Activated naive CD8-positive, alpha-beta T cell treated with anti-CD3 and anti-CD28 coated beads, Interleukin-2, amount 50 U/mL, for 24 hours (primary cell): Measurements from ENCODE around the gene IDUA.

ENCODE experiments used
- ATAC-seq: fragments of 150-1000 bp; cut with Tn5 transposase; one replicate; pipeline ENCODE4 v1.10.0; 2021
- DNase-seq: peaks from one replicate; pipeline ENCODE4 v3.0.0; 2021
- H3K27ac Mint-ChIP-seq: one replicate; pipeline ENCODE4 v1.8.0; 2021; ENCODE audit warnings: mild to moderate bottlenecking, mixed read lengths
- H3K27me3 Mint-ChIP-seq: one replicate; pipeline ENCODE4 v1.8.0; 2021; ENCODE audit warnings: mixed read lengths
- H3K36me3 Mint-ChIP-seq: one replicate; pipeline ENCODE4 v1.8.0; 2021; ENCODE audit warnings: low read depth, mixed read lengths
- H3K4me1 Mint-ChIP-seq: one replicate; pipeline ENCODE4 v1.8.0; 2021; ENCODE audit warnings: mixed read lengths
- H3K4me3 Mint-ChIP-seq: one replicate; pipeline ENCODE4 v1.8.0; 2021; ENCODE audit warnings: mild to moderate bottlenecking, moderate library complexity, mixed read lengths
- H3K9me3 Mint-ChIP-seq: one replicate; pipeline ENCODE4 v1.8.0; 2021; ENCODE audit warnings: mixed read lengths

IDUA gene

GRCh38 chr4:1004557-1005485 lies 18.0 kb downstream of the IDUA start:
- Mint-ChIP-seq H3K4me3 (no peak overlapping the region), H3K36me3 (no peaks in the 10 kb centered on the region), H3K4me1 (peaks cover 4% of the 10 kb centered on the region), H3K27me3 (peaks cover 53% of the 10 kb centered on the region), H3K9me3 (no peaks in the 10 kb centered on the region), H3K27ac (no peak overlapping the region)
- DNase-seq (no peak), ATAC-seq (no peak)

- no peak overlapping the region for H3K27ac Mint-ChIP-seq
- ATAC-seq (no peak), DNase-seq (no peak)
- H3K4me1 Mint-ChIP-seq: peaks cover 9% of the 10 kb centered on the region
- H3K4me3 Mint-ChIP-seq: no peak overlapping the region
- H3K27me3 Mint-ChIP-seq: peaks cover 49% of the 10 kb centered on the region
- no peaks in the 10 kb centered on the region for H3K36me3 Mint-ChIP-seq
- H3K9me3 Mint-ChIP-seq: no peaks in the 10 kb centered on the region
Observed at GRCh38 chr4:1006856-1007255, 20.0 kb downstream of the IDUA start.

GRCh38 chr4:1008840-1009541 lies 22.1 kb downstream of the IDUA start:
- no peak overlapping the region for H3K27ac Mint-ChIP-seq

GRCh38 chr4:1009542-1010394 lies 22.9 kb downstream of the IDUA start:
- peak overlapping the region; percentile 61 for H3K4me3 Mint-ChIP-seq
- no peaks in the 10 kb centered on the region for H3K36me3 Mint-ChIP-seq
- peaks cover 36% of the 10 kb centered on the region for H3K27me3 Mint-ChIP-seq
- H3K4me1 Mint-ChIP-seq: peaks cover 9% of the 10 kb centered on the region
- peak; percentile 29 for ATAC-seq
- H3K9me3 Mint-ChIP-seq: no peaks in the 10 kb centered on the region
- no peak overlapping the region for H3K27ac Mint-ChIP-seq
- peak; percentile 77 for DNase-seq

More at GRCh38 chr4:1008840-1009541, 22.1 kb downstream of the IDUA start:
- peak; percentile 29 for DNase-seq
- Mint-ChIP-seq H3K36me3 (no peaks in the 10 kb centered on the region), H3K9me3 (no peaks in the 10 kb centered on the region), H3K27me3 (peaks cover 40% of the 10 kb centered on the region), H3K4me1 (peaks cover 9% of the 10 kb centered on the region), H3K4me3 (peak overlapping the region; percentile 66)
- ATAC-seq: no peak

- ATAC-seq: peak; percentile 63
- H3K36me3 Mint-ChIP-seq: no peaks in the 10 kb centered on the region
- no peaks in the 10 kb centered on the region for H3K9me3 Mint-ChIP-seq
- H3K27ac Mint-ChIP-seq: peak overlapping the region; percentile 66
- H3K27me3 Mint-ChIP-seq: peaks cover 33% of the 10 kb centered on the region
- peak; percentile 73 for DNase-seq
- H3K4me1 Mint-ChIP-seq: peaks cover 9% of the 10 kb centered on the region
- H3K4me3 Mint-ChIP-seq: peak overlapping the region; percentile 71
Observed at GRCh38 chr4:1010395-1011021, 23.7 kb downstream of the IDUA start.

GRCh38 chr4:1011022-1011665 lies 24.3 kb downstream of the IDUA start, which contains the start of gene FGFRL1:
Gene FGFRL1 (plus strand): TSS chr4:1011626. CDS start chr4:1012486, 860 bp downstream.
- Mint-ChIP-seq H3K27me3 (peaks cover 30% of the 10 kb centered on the region), H3K36me3 (no peaks in the 10 kb centered on the region), H3K9me3 (no peaks in the 10 kb centered on the region), H3K4me3 (peak within 1 kb of the TSS; percentile 71), H3K27ac (peak within 1 kb of the TSS; percentile 66), H3K4me1 (peaks cover 9% of the 10 kb centered on the region)
- DNase-seq (peak; percentile 96), ATAC-seq (peak; percentile 47)

- no peak overlapping the region for H3K4me3 Mint-ChIP-seq
- DNase-seq: no peak
- H3K36me3 Mint-ChIP-seq: no peaks in the 10 kb centered on the region
- H3K27me3 Mint-ChIP-seq: peaks cover 26% of the 10 kb centered on the region
- peaks cover 9% of the 10 kb centered on the region for H3K4me1 Mint-ChIP-seq
- H3K9me3 Mint-ChIP-seq: no peaks in the 10 kb centered on the region
- no peak overlapping the region for H3K27ac Mint-ChIP-seq
- no peak for ATAC-seq
Observed at GRCh38 chr4:1011666-1012033, 24.8 kb downstream of the IDUA start.

- no peaks in the 10 kb centered on the region for H3K9me3 Mint-ChIP-seq
- H3K27ac Mint-ChIP-seq: no peak overlapping the region
- H3K27me3 Mint-ChIP-seq: peaks cover 20% of the 10 kb centered on the region
- peak overlapping the region; percentile 40 for H3K4me3 Mint-ChIP-seq
- H3K36me3 Mint-ChIP-seq: no peaks in the 10 kb centered on the region
- H3K4me1 Mint-ChIP-seq: peaks cover 9% of the 10 kb centered on the region
- no peak for ATAC-seq
- DNase-seq: peak; percentile 35
Observed at GRCh38 chr4:1012034-1012739, 25.3 kb downstream of the IDUA start.

- H3K4me3 Mint-ChIP-seq: no peak overlapping the region
- no peak overlapping the region for H3K27ac Mint-ChIP-seq
- DNase-seq (no peak), ATAC-seq (no peak)
- H3K4me1 Mint-ChIP-seq: peaks cover 9% of the 10 kb centered on the region
- no peaks in the 10 kb centered on the region for H3K9me3 Mint-ChIP-seq
- peaks cover 9% of the 10 kb centered on the region for H3K27me3 Mint-ChIP-seq
- H3K36me3 Mint-ChIP-seq: no peaks in the 10 kb centered on the region
Observed at GRCh38 chr4:1013225-1014073, 26.6 kb downstream of the IDUA start.

- no peak for ATAC-seq
- no peaks in the 10 kb centered on the region for H3K9me3 Mint-ChIP-seq
Observed at GRCh38 chr4:1014291-1015167, 27.7 kb downstream of the IDUA start.

GRCh38 chr4:1015179-1015578 lies 28.3 kb downstream of the IDUA start:
- no peak overlapping the region for H3K27ac Mint-ChIP-seq
- DNase-seq (no peak), ATAC-seq (no peak)
- H3K27me3 Mint-ChIP-seq: peaks cover 2% of the 10 kb centered on the region
- H3K4me3 Mint-ChIP-seq: no peak overlapping the region
- H3K9me3 Mint-ChIP-seq: no peaks in the 10 kb centered on the region
- no peaks in the 10 kb centered on the region for H3K36me3 Mint-ChIP-seq
- H3K4me1 Mint-ChIP-seq: peaks cover 5% of the 10 kb centered on the region

More at GRCh38 chr4:1014291-1015167, 27.7 kb downstream of the IDUA start:
- Mint-ChIP-seq H3K4me1 (peaks cover 5% of the 10 kb centered on the region), H3K27me3 (peaks cover 2% of the 10 kb centered on the region), H3K36me3 (no peaks in the 10 kb centered on the region), H3K27ac (no peak overlapping the region), H3K4me3 (no peak overlapping the region)
- no peak for DNase-seq

GRCh38 chr4:1015746-1016145 lies 28.9 kb downstream of the IDUA start:
- no peak overlapping the region for H3K4me3 Mint-ChIP-seq
- no peaks in the 10 kb centered on the region for H3K36me3 Mint-ChIP-seq
- ATAC-seq (no peak), DNase-seq (no peak)
- H3K27me3 Mint-ChIP-seq: no peaks in the 10 kb centered on the region
- no peak overlapping the region for H3K27ac Mint-ChIP-seq
- no peaks in the 10 kb centered on the region for H3K9me3 Mint-ChIP-seq
- H3K4me1 Mint-ChIP-seq: peaks cover under 1% of the 10 kb centered on the region
